ENCODE results near the gene TINAGL1. TPM values are rescaled to one million over a fixed set of nuclear protein-coding genes. Genes with fewer than 3 reads are reported as not detected.

Gene TINAGL1
- total and polyA plus RNA-seq, 10 of the 15 experiments (the other 5 are each of a cell fraction or from before 2014, with no cell fraction given), result 0.20 to 0.49 (median 0.23) TPM; not detected in 7

- FAIRE-seq (no peak), ATAC-seq (no peak), DNase-seq (ENCODE audit: low read depth, low spot score) (no peak)
- RAD21 ChIA-PET (ENCODE audit: unreplicated experiment), result no interaction called here
- no TSS peak for BruUV-seq (replicated peaks)
- intact Hi-C loops (cut with micrococcal nuclease; ENCODE audit: unreplicated experiment), result no loop called here
- Histone ChIP-seq H3K4me1 (ENCODE audit: control insufficient read depth, insufficient read depth, low read length) (no peaks in the 10 kb centered on the region; the same call in 1 of the 2 replicates), H2AFZ (ENCODE audit: control insufficient read depth, low read depth, low read length) (no peak overlapping the region), H3K9ac (ENCODE audit: control insufficient read depth, insufficient read depth, low read length) (no peak overlapping the region), H3K79me2 (ENCODE audit: control insufficient read depth, insufficient read depth, low read length) (no peaks in the 10 kb centered on the region), H3K27ac (ENCODE audit: control insufficient read depth, insufficient read depth) (no peak overlapping the region), H3K4me2 (ENCODE audit: control insufficient read depth, insufficient read depth) (no peak overlapping the region), H3K36me3 (ENCODE audit: control insufficient read depth in 2 of 2, insufficient read depth in 2 of 2, low read length in 1 of 2) (peaks cover 30 to 31% of the 10 kb centered on the region in 2 experiments), H3K27me3 (replicated peaks in 1 of 2; ENCODE audit: control insufficient read depth in 2 of 2, insufficient read depth in 2 of 2, low read length in 1 of 2) (no peaks in the 10 kb centered on the region), H4K20me1 (ENCODE audit: control insufficient read depth, insufficient read depth) (no peaks in the 10 kb centered on the region), H3K9me3 (replicated peaks; ENCODE audit: control insufficient read depth, insufficient read depth, low read length) (no peaks in the 10 kb centered on the region), H3K4me3 (no peak overlapping the region)
- POLR2A ChIA-PET, result interaction anchor here (1.5 kb wide), 1 partner anchor 10 kb away, joined by 3 read pairs; no protein-coding TSS in a partner anchor
- in situ Hi-C loops (cut with MboI), result no loop called here
- CTCF ChIA-PET, result interaction anchor here (0.7 to 3.8 kb wide), 3 partner anchors 9 to 57 kb away, joined by 3 to 15 read pairs (median 3); no protein-coding TSS in a partner anchor
- no peak for TF ChIP-seq IRF5 (IDR thresholded peaks at IDR 0.05; ENCODE audit: borderline replicate concordance)
- TF ChIP-seq ZBED1 (IDR thresholded peaks at IDR 0.05; ENCODE audit: borderline replicate concordance), result no peak
- TF ChIP-seq PBX3 (IDR thresholded peaks at IDR 0.05; ENCODE audit: insufficient replicate concordance, low read depth, low read length), result no peak
- TF ChIP-seq EED (IDR thresholded peaks at IDR 0.05; ENCODE audit: low read depth), result no peak
- no peak for TF ChIP-seq MTA2 (IDR thresholded peaks at IDR 0.05; ENCODE audit: low read depth)
- TF ChIP-seq ZBTB11 (CRISPR knock-in tag; IDR thresholded peaks at IDR 0.05), result no peak
- TF ChIP-seq KDM1A (IDR thresholded peaks at IDR 0.05; ENCODE audit: borderline replicate concordance), result no peak
- TF ChIP-seq PML (IDR thresholded peaks at IDR 0.05; ENCODE audit: low read length), result no peak
- no peak for TF ChIP-seq ELK1 (IDR thresholded peaks at IDR 0.05; ENCODE audit: low read depth, low read length)
- TF ChIP-seq RBBP5 (conservative IDR thresholded peaks at IDR 0.05), result no peak
- TF ChIP-seq NBN (IDR thresholded peaks at IDR 0.05), result no peak
- TF ChIP-seq MYB (IDR thresholded peaks at IDR 0.05; ENCODE audit: borderline replicate concordance, low read depth, low read length), result no peak
- TF ChIP-seq FOS (IDR thresholded peaks at IDR 0.05; ENCODE audit: borderline replicate concordance, extremely low read depth, insufficient read length), result no peak
- no peak for TF ChIP-seq TCF7 (IDR thresholded peaks at IDR 0.05; ENCODE audit: borderline replicate concordance)
- no peak for TF ChIP-seq PAX5 (IDR thresholded peaks at IDR 0.05; ENCODE audit: borderline replicate concordance, low read depth, low read length)
- SMC1A ChIA-PET (ENCODE audit: uncharacterized antibody, unreplicated experiment), result no interaction called here
- 93% methylated on average over 12 of the region's 13 CpGs for WGBS (ENCODE audit: insufficient coverage, insufficient replicate concordance, low lambda C conversion rate, missing lambda C conversion rate)
These were observed 51.1 kb downstream of the TINAGL1 start for GRCh38 chr1:31627301-31627929.

Measured in GM12878 (cell line).